Measurements from ENCODE around the gene ABITRAM. TPM values are rescaled to one million over a fixed set of nuclear protein-coding genes. Genes with fewer than 3 reads are reported as not detected.

Gene ABITRAM
- total RNA-seq, 4 donors from 2014 or later = 5.6 to 14.4 (median 9.4) TPM

DNA sequence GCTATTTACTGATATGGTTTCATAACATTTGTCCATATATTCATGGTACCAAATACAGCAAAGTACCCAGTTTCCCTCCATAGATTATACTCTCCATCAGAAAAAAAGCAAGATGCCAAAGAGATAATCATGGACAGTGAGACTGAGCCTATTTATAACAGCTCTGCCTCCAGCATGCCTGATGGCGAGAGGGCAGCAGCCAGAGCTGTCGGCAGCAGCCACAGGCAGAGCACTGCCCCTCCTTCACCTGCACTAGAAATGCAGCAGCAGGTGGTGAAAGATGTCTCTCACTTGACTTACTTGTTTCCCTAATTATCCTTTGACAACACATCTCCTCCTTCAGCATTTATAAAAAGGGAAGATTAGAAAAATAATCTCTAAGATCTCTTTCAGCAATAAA, 46.7 kb downstream of the ABITRAM start:
- Histone ChIP-seq H3K27me3 (no peaks in the 10 kb centered on the region), H3K4me1 (peaks cover 0 to 5% (median 0%) of the 10 kb centered on the region in 4 donors), H3K27ac (no peak overlapping the region), H3K36me3 (no peaks in the 10 kb centered on the region), H3K9me3 (no peaks in the 10 kb centered on the region), H3K4me3 (no peak overlapping the region)
- in situ Hi-C loops (cut with MboI; ENCODE audit: low pct_ligation_motif_present in 1 of 4, low pct_unique_long_range_greater_than_20kb in 1 of 4, low sequenced_read_pairs in 3 of 4) = no loop called here
- no peak for DNase-seq
- intact Hi-C loops (cut with DNase I; ENCODE audit: low total_unique reads) = no loop called here
- no peak for TF ChIP-seq POLR2AphosphoS5 (IDR thresholded peaks at IDR 0.05)
- TF ChIP-seq EP300 (IDR thresholded peaks at IDR 0.05; ENCODE audit: low read depth) = no peak
- TF ChIP-seq, protein P1, sequence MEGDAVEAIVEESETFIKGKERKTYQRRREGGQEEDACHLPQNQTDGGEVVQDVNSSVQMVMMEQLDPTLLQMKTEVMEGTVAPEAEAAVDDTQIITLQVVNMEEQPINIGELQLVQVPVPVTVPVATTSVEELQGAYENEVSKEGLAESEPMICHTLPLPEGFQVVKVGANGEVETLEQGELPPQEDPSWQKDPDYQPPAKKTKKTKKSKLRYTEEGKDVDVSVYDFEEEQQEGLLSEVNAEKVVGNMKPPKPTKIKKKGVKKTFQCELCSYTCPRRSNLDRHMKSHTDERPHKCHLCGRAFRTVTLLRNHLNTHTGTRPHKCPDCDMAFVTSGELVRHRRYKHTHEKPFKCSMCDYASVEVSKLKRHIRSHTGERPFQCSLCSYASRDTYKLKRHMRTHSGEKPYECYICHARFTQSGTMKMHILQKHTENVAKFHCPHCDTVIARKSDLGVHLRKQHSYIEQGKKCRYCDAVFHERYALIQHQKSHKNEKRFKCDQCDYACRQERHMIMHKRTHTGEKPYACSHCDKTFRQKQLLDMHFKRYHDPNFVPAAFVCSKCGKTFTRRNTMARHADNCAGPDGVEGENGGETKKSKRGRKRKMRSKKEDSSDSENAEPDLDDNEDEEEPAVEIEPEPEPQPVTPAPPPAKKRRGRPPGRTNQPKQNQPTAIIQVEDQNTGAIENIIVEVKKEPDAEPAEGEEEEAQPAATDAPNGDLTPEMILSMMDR (IDR thresholded peaks at IDR 0.05) = no peak
- TF ChIP-seq POLR2A (IDR thresholded peaks at IDR 0.05) = no peak
- 100% methylated on average over 2 of the region's 2 CpGs; no CpG with 5 or more reads in 1 of the 2 donors for WGBS, 2 donors (ENCODE audit: low coverage in 1 of 2)

DNA sequence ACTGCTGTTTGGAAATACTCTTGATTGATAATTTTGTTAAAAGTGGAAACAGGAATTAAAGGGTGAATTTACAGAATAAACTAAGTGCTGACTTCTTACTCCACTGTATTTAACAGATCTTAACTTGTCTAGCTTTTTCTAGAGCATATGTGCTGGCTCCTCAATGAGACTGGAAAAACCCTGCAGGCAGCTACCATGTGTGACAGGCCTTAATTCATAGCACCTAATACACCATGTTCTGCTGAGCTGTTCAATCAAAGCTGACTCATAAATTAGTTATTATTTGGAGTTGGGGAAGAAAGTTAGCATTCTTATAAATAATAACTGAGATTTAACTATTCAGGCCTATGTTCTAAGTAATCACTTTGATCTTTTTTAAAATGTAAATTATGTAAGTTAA, 49.7 kb downstream of the ABITRAM start:
- Histone ChIP-seq H3K36me3 (no peaks in the 10 kb centered on the region), H3K4me1 (peaks cover 0 to 3% (median 0%) of the 10 kb centered on the region in 4 donors), H3K4me3 (no peak overlapping the region), H3K9me3 (no peaks in the 10 kb centered on the region), H3K27ac (no peak overlapping the region), H3K27me3 (no peaks in the 10 kb centered on the region)
- no peak for DNase-seq
- intact Hi-C loops (cut with DNase I; ENCODE audit: low total_unique reads) = no loop called here
- in situ Hi-C loops (cut with MboI; ENCODE audit: low pct_ligation_motif_present in 1 of 4, low pct_unique_long_range_greater_than_20kb in 1 of 4, low sequenced_read_pairs in 3 of 4) = no loop called here
- TF ChIP-seq POLR2AphosphoS5 (IDR thresholded peaks at IDR 0.05) = no peak
- TF ChIP-seq EP300 (IDR thresholded peaks at IDR 0.05; ENCODE audit: low read depth) = no peak
- TF ChIP-seq POLR2A (IDR thresholded peaks at IDR 0.05) = no peak

Other genes starting within 250 kb of the ABITRAM start
- gene ACTL7B, start 78.4 kb upstream of the ABITRAM start, total RNA-seq = not detected
- gene ACTL7A, start 72.1 kb upstream of the ABITRAM start, total RNA-seq = not detected
- 10 to 100 TPM in 3 of 4 donors, 1 to 10 TPM in 1; 7.9 to 18.1 (median 13.3) TPM for gene ELP1, start 276 bp upstream of the ABITRAM start, total RNA-seq
- gene CTNNAL1, start 79.1 kb downstream of the ABITRAM start, total RNA-seq = 10 to 100 TPM in 1 of 4 donors, 1 to 10 TPM in 3; 6.0 to 12.1 (median 8.1) TPM
- gene TMEM245, start 185.5 kb downstream of the ABITRAM start, total RNA-seq = 10 to 100 TPM; 28.5 to 63.6 (median 58.7) TPM
- under 1 TPM in 3 of 4 donors, not detected in 1; 0.40 to 0.96 (median 0.64) TPM for gene FRRS1L, start 232.8 kb downstream of the ABITRAM start, total RNA-seq

Data from transverse colon (tissue), 4 donors.